HG03469 (cell line): Measurements from ENCODE around the gene PIMREG.

Experiments used
- ATAC-seq: cut with Tn5 transposase; IDR thresholded peaks from one replicate; pipeline ENCODE4 v1.9.1; 2021; ENCODE audit warnings: mild to moderate bottlenecking, moderate library complexity, moderate number of reproducible peaks; ENCODE audit not compliant: unreplicated experiment

Gene PIMREG

GRCh38 chr17:6443692-6444570 is at the start of gene PIMREG:
TSS of gene PIMREG (plus strand) at chr17:6444455. CDS start at chr17:6445111, 656 bp downstream.
- ATAC-seq = no peak

- no peak for ATAC-seq
Measured at GRCh38 chr17:6398955-6399354, 45.3 kb upstream of the PIMREG start.

- ATAC-seq = no peak
Measured at GRCh38 chr17:6402258-6402657, 42.0 kb upstream of the PIMREG start.

GRCh38 chr17:6408276-6408675 is 36.0 kb upstream of the PIMREG start:
- no peak for ATAC-seq

- no peak for ATAC-seq
Measured at GRCh38 chr17:6408735-6409134, 35.5 kb upstream of the PIMREG start.

- no peak for ATAC-seq
Measured at GRCh38 chr17:6413065-6413464, 31.2 kb upstream of the PIMREG start.

GRCh38 chr17:6415616-6416015 is 28.6 kb upstream of the PIMREG start:
- no peak for ATAC-seq

- ATAC-seq = no peak
Measured at GRCh38 chr17:6420173-6420641, 24.0 kb upstream of the PIMREG start.

- ATAC-seq = no peak
Measured at GRCh38 chr17:6421700-6422604, 22.3 kb upstream of the PIMREG start.

- no peak for ATAC-seq
Measured at GRCh38 chr17:6422654-6423241, 21.5 kb upstream of the PIMREG start.

- ATAC-seq = no peak
Measured at GRCh38 chr17:6423931-6424330, 20.3 kb upstream of the PIMREG start.

- ATAC-seq = no peak
Measured at GRCh38 chr17:6425407-6425806, 18.8 kb upstream of the PIMREG start.

GRCh38 chr17:6426356-6427101 is 17.7 kb upstream of the PIMREG start:
- no peak for ATAC-seq

GRCh38 chr17:6427279-6427781 is 16.9 kb upstream of the PIMREG start:
- ATAC-seq = no peak

GRCh38 chr17:6428207-6428965 is 15.9 kb upstream of the PIMREG start:
- ATAC-seq = no peak

- no peak for ATAC-seq
Measured at GRCh38 chr17:6429266-6429665, 15.0 kb upstream of the PIMREG start.

GRCh38 chr17:6430769-6431168 is 13.5 kb upstream of the PIMREG start:
- ATAC-seq = no peak

- ATAC-seq = no peak
Measured at GRCh38 chr17:6435051-6435450, 9.2 kb upstream of the PIMREG start, which contains the start of gene AIPL1. TSS of gene AIPL1 (minus strand) at chr17:6435121. CDS start at chr17:6435104, 17 bp downstream.

- no peak for ATAC-seq
Measured at GRCh38 chr17:6435968-6436367, 8.3 kb upstream of the PIMREG start.
